GOT3 (cell line): ENCODE measurements around the gene MARCOL.
"Not testable (repeated sequence)": the region's sequence is repeated elsewhere in the genome, so short reads cannot be mapped to it uniquely, and the experiment has no call there.

ENCODE experiments used
- DNase-seq: peaks from one replicate; lab custom pipeline; 2025; ENCODE audit warnings: mixed read lengths; lab: John Stamatoyannopoulos, UW

The MARCOL gene

GRCh38 chr5:148267962-148268361 is 29.6 kb downstream of the MARCOL start:
- DNase-seq, result no peak

DNA sequence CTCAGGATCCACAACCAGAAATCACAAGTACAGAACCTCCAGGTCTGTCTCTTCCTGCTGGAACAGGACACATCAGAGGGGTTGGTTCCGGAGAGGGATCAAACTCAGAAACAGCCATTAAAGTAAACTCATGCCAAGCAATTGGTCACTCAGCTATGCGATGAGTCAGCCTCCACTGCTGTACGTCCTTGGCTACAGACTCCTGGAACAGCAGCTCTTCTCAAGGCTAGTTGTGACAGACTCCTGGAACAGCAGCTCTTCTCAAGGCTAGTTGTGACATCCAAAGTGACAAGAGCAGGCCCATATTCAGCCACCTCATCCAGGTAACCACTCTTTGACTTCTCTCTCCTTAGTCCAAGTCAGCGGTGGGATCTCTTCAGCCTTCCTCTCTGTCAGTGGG is 30.2 kb downstream of the MARCOL start, which contains the start of gene SPINK13:
Gene SPINK13 (plus strand): TSS at position 229 of the 400 bp plus-strand sequence. CDS start 1,279 bp downstream, outside the sequence.
- DNase-seq, result peak; percentile 3

DNA sequence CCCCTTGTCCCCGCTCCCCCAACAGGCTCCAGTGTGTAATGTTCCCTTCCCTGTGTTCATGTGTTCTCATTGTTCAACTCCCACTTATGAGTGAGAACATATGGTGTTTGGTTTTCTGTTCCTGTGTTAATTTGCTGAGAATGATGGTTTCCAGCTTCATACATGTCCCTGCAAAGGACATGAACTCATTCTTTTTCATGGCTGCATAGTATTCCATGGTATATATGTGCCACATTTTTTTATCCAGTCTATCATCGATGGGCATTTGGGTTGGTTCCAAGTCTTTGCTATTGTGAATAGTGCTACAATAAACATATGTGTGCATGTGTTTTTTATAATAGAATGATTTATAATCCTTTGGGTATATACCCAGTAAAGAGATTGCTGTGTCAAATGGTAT is 36.8 kb downstream of the MARCOL start:
- not testable (repeated sequence) for DNase-seq

DNA sequence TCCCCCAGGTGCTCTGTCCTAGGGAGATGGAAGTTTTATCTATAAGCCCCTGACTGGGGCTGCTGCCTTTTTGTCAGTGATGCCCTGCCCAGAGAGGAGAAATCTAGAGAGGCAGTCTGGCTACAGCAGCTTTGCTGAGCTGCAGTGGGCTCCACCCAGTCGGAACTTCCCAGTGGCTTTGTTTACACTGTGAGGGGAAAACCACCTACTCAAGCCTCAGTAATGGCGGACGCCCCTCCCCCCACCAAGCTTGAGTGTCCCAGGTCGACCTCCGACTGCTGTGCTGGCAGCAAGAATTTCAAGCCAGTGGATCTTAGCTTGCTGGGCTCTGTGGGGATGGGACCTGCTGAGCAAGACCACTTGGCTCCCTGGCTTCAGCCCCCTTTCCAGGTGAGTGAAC is 42.6 kb downstream of the MARCOL start:
- DNase-seq, result not testable (repeated sequence)

DNA sequence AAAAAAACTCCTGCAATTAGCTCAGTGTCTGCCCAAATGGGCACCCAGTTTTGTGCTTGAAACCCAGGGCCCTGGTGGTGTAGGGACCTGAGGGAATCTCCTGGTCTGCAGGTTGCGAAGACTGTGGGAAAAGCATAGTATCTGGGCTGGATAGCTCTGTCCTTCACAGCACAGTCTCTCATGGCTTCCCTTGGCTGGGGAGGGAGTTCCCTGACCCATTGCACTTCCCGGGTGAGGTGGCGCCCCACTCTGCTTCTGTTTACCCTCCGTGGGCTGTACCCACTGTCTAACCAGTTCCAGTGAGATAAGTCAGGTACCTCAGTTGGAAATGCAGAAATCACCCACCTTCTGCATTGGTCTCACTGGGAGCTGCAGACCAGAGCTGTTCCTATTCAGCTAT is 43.0 kb downstream of the MARCOL start:
- not testable (repeated sequence) for DNase-seq

DNA sequence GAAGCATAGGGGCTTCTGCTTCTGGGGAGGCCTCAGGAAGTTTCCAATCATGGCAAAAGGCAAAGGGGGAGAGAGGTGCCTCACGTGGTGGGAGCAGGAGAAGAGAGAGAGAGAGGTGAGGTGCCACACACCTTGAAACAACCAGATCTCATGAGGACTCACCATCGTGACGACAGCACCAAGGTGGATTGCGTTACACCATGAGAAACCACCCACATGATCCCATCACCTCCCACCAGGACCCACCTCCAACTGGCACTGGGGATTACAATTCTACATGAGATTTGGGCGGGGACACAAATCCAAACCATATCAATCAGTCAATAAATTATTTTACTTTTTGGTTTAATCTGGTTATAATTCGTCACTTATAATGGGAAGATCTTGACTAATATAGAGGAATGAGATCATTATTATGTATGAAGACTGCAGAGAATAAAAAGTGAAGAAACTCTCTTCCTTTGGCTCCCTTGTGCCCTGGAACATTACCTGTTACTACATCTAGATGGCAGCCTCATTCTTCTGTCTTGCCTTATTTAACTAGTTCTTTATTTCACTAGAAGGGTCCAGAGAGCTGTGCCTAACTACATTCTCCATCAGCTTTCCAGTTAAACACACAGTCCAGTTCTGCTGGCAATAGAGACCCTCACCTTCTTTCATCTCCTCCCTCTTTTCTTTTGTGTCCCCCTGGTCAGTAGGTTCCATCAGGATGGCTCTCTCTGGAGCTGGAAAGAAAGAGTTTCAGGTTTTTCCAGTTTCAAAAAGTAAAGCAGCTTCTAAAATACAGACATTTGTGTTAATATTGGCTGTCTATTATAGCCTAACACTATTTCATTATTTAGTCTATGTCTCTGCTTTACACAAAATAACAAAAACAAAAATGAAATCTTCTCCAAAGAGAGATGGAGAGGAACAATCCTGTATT is 52.2 kb downstream of the MARCOL start:
- DNase-seq, result no peak
